K562 (cell line): ENCODE measurements around the gene LRRN3.

ENCODE experiments used
- CC2D1A ChIP-seq: fragments of 450-650 bp; IDR thresholded peaks from 2 replicates; pipeline ENCODE4 v1.6.1; 2017; ENCODE audit warnings: mild to moderate bottlenecking
- JUNB ChIP-seq: fragments of 450-650 bp; formaldehyde crosslinking; conservative IDR thresholded peaks from 2 replicates; pipeline ENCODE4 v1.4.0; 2020; ENCODE audit warnings: mild to moderate bottlenecking
- MAFF ChIP-seq: IDR thresholded peaks from 2 replicates; pipeline ENCODE4 v1.6.1; 2012; ENCODE audit warnings: low read length, improper control_type of control experiment
- MEIS2 ChIP-seq: fragments of 450-650 bp; IDR thresholded peaks from 2 replicates; pipeline ENCODE4 v1.6.1; 2014; ENCODE audit warnings: mild to moderate bottlenecking; ENCODE audit not compliant: partially characterized antibody
- SMC3 ChIP-seq: conservative IDR thresholded peaks from 2 replicates; pipeline ENCODE4 v1.6.1; 2011; ENCODE audit warnings: low read depth, low read length, improper control_type of control experiment; ENCODE audit not compliant: insufficient read depth
- ZNF24 ChIP-seq: fragments of 450-650 bp; IDR thresholded peaks from 2 replicates; pipeline ENCODE4 v1.6.1; 2016
- TF ChIP-seq, protein P1 (sequence below): sonication (generic); formaldehyde crosslinking; IDR thresholded peaks from 2 replicates; pipeline ENCODE4 v1.8.1; 2022; ENCODE audit warnings: missing genetic modification reagents
- TF ChIP-seq, protein P2 (sequence below), 3 experiments: IDR thresholded peaks in 2 of 3; conservative IDR thresholded peaks in 1 of 3; 2 replicates each; pipeline ENCODE4 v1.5.1; 2011 to 2012; ENCODE audit warnings: low read length in 3 of 3, mild to moderate bottlenecking in 3 of 3, control low read depth in 2 of 3, improper control_type of control experiment in 1 of 3, inconsistent platforms in 1 of 3, low read depth in 1 of 3, mixed read lengths in 1 of 3, moderate library complexity in 1 of 3; ENCODE audit not compliant: insufficient read depth in 2 of 3
- TF ChIP-seq, protein P3 (sequence below): fragments of 450-650 bp; IDR thresholded peaks from 2 replicates; pipeline ENCODE4 v1.6.1; 2018; ENCODE audit not compliant: partially characterized antibody

DNA sequence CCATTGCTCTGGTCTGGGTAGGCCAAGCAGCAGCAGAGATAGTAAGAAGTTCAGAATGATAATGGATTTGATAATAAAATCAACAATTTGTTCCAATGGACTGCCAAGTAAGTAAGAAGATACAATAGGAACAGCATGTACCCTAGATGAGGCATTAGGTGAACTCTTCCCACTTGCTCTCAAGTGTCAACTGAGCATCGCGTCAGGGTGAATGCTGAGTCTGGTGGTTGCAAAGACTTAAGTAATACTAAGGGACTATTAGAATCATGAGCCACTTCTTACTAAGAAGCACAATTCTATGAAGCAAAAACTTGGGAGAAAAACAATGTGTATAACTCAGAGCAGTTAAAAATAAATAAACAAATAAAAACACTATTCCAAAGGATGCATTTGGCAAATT, 54.5 kb downstream of the LRRN3 start:
- TF ChIP-seq, protein P1, sequence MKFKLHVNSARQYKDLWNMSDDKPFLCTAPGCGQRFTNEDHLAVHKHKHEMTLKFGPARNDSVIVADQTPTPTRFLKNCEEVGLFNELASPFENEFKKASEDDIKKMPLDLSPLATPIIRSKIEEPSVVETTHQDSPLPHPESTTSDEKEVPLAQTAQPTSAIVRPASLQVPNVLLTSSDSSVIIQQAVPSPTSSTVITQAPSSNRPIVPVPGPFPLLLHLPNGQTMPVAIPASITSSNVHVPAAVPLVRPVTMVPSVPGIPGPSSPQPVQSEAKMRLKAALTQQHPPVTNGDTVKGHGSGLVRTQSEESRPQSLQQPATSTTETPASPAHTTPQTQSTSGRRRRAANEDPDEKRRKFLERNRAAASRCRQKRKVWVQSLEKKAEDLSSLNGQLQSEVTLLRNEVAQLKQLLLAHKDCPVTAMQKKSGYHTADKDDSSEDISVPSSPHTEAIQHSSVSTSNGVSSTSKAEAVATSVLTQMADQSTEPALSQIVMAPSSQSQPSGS (CRISPR knock-in tag) = no peak
- TF ChIP-seq, protein P2, sequence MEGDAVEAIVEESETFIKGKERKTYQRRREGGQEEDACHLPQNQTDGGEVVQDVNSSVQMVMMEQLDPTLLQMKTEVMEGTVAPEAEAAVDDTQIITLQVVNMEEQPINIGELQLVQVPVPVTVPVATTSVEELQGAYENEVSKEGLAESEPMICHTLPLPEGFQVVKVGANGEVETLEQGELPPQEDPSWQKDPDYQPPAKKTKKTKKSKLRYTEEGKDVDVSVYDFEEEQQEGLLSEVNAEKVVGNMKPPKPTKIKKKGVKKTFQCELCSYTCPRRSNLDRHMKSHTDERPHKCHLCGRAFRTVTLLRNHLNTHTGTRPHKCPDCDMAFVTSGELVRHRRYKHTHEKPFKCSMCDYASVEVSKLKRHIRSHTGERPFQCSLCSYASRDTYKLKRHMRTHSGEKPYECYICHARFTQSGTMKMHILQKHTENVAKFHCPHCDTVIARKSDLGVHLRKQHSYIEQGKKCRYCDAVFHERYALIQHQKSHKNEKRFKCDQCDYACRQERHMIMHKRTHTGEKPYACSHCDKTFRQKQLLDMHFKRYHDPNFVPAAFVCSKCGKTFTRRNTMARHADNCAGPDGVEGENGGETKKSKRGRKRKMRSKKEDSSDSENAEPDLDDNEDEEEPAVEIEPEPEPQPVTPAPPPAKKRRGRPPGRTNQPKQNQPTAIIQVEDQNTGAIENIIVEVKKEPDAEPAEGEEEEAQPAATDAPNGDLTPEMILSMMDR (IDR thresholded peaks at IDR 0.05 in 2 of 3, conservative IDR thresholded peaks at IDR 0.05 in 1 of 3; ENCODE audit: insufficient read depth in 2 of 3, low read depth in 1 of 3, low read length in 3 of 3) = no peak
- TF ChIP-seq CC2D1A (no peak), ZNF24 (no peak), JUNB (no peak), SMC3 (no peak), MAFF (no peak), MEIS2 (no peak)
- TF ChIP-seq, protein P3, sequence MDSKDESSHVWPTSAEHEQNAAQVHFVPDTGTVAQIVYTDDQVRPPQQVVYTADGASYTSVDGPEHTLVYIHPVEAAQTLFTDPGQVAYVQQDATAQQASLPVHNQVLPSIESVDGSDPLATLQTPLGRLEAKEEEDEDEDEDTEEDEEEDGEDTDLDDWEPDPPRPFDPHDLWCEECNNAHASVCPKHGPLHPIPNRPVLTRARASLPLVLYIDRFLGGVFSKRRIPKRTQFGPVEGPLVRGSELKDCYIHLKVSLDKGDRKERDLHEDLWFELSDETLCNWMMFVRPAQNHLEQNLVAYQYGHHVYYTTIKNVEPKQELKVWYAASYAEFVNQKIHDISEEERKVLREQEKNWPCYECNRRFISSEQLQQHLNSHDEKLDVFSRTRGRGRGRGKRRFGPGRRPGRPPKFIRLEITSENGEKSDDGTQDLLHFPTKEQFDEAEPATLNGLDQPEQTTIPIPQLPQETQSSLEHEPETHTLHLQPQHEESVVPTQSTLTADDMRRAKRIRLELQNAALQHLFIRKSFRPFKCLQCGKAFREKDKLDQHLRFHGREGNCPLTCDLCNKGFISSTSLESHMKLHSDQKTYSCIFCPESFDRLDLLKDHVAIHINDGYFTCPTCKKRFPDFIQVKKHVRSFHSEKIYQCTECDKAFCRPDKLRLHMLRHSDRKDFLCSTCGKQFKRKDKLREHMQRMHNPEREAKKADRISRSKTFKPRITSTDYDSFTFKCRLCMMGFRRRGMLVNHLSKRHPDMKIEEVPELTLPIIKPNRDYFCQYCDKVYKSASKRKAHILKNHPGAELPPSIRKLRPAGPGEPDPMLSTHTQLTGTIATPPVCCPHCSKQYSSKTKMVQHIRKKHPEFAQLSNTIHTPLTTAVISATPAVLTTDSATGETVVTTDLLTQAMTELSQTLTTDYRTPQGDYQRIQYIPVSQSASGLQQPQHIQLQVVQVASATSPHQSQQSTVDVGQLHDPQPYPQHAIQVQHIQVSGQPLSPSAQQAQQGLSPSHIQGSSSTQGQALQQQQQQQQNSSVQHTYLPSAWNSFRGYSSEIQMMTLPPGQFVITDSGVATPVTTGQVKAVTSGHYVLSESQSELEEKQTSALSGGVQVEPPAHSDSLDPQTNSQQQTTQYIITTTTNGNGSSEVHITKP = no peak
